HG03097 (cell line): ENCODE results near the gene FBXL4.

Experiments
- ATAC-seq: cut with Tn5 transposase; IDR thresholded peaks from one replicate; pipeline ENCODE4 v1.9.1; 2021; ENCODE audit not compliant: unreplicated experiment, low FRiP score

FBXL4 gene

GRCh38 chr6:98828211-98828788 lies 119.4 kb downstream of the FBXL4 start:
- ATAC-seq, result no peak

DNA sequence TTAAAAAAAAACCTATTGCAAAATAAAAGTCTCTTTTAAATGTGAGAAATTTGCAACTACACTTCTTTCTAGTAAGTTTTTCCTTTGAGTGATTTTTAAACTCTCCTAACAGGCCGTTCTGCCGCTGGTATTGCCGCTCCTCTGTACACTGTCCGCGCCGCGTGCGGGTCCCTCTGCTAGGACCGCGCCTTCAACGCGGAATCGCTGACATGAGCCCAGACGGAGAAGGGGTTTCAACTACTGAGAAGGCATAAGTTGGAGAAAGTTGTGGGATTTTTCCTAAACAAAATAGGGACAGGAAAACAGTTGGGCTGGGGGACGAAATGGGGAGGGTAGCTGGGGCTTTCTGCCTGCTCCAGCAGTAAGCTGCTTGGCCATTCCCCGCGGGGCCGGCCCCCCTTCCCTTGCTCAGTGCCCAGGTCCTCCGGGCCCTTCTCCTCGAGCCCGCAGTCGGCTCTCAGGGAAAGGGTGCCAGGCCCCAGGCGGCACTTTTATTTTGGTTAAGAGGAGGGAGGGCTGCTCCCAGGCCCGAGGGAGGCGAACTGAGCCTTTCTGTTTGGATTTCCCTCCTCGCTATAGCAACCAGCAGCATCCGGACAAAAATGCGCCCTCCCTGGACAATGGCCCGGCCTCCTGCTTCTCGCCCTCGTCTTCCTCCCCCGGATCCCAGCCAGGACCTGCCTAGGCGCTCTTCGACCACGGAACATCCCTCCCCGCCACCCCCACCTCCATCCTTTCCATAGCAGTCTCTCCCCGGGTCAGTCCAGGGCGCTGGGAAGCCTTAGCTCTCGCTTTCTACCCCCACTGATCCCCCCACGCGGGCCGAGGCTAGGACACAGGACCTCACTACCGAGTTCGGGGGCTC lies 120.2 kb downstream of the FBXL4 start:
- ATAC-seq, result no peak

- no peak for ATAC-seq
These were observed 122.0 kb downstream of the FBXL4 start for GRCh38 chr6:98825600-98826230.

DNA sequence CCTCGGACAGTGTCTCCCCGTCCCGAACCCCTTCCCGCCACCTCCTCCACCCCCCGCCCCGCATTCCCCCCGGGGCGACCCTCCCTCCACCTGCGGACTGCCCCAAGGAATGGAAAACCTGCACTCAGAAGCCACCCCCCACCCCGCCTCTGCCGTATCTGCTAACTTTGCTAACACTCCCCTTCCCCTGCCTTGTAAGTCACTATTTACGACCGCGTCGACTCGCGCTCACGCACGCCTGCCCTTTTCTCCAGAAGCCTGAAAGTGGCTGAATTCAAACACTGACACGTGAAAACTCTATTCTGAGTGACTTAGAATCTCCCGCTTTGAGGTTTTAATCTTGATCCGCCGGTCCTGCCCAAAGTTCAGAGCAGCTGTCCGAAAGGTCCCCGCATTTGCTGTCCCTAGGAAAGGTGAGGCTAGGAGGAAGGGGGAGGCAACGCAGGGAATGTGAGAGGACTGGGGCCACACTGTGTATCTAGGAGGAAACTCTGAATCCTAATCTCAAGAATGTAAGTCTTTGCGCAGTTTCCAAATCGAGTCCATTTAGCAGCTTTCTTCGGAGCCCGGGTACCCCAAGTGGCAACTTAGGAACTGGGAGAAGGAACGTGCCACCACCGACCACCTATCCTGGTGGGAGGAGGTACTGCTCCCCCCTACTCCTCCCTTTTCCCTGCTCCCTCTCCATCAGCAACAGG lies 122.7 kb downstream of the FBXL4 start:
- no peak for ATAC-seq

DNA sequence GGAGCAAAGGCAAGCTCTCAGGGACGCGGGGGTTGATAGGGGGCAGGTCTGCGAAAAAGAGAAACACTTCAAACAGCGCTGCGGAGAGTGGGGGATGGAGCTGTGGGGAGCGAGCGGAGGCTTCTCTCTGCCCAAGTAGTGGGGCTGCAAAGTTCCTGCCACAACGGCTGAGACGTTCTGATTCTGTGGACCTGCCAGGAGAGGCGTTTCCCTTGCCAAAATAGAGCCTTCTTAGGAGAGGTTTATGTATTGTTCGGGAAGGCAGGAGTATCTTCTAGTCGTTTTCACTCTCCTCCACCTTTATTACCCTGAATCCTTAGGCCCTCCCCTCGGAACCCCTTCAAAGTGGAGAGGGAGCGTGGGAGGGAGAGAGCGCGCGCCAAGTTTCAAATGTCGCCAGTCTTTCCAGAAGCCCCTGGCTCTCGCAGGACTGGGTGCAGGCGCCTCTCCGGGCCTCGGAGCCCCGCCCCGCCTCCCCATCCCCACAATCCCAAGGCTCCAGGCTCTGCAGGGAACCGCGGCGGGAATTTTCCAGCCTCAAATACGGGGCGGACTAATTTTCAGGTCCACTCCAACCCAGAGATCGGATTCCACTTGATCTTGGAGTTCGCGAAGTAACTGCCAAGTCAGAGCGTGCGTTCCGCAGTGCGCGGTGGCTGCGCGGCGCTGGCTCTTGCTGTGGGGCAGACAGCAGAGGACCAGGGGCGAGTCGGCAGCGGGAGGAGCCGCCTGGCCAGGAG lies 123.4 kb downstream of the FBXL4 start:
- no peak for ATAC-seq

- no peak for ATAC-seq
These were observed 124.2 kb downstream of the FBXL4 start for GRCh38 chr6:98823428-98824161.

DNA sequence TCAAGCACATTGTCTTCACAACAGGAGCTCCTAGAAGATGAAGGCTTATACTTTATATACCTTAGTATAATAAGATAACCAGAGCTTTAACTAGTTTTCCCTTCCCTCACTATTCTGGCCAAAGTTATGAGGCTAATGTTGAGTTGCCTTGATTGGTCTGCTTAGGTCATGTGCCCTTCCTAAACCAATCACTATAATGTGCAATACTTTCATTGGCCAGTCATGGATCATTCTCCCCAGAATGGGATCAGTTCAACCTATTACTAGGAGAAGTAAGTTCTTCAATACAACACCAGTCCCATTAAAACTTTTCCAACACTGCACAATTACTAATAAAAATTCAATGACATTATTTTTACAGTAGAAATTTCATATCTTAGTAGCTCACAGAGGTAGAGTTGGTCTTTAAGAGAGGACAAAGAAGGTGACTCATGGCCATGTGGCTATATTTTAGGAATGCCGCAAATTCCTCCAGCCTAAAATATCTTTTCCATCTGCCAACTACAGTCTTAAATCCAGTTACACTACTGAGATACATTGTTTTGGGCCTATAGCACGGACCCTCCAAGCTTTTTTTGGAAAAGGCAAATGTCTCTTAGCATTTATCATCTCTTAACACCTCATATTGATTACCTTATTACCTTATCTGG lies 125.9 kb downstream of the FBXL4 start:
- ATAC-seq, result no peak
